ENCODE measurements around the gene ZFAND2B. TPM values are rescaled to one million over a fixed set of nuclear protein-coding genes. Genes with fewer than 3 reads are reported as not detected.

Gene ZFAND2B
- total RNA-seq, 1 experiment from 2014 or later = 16.4 TPM

DNA sequence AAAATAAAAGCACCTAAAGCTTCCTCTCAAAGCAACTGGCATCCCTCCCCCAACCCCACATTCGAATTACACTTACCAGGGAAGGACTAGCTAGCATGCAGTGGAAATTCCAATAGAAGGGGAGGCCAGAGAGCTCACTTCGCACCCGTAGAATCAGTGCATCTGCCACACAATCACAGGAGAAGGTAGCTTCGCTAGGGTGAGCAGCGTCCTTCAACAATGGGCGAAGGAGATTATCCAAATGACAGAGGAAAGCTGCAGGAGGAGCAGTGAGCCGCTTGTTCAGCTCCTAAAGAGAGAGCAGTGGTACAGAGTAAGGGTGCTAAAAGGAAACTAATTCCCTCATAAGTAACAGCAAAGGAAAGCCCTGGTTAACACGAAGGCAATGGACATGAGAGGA is 49.2 kb upstream of the ZFAND2B start:
- Mint-ChIP-seq H3K27ac (no peak overlapping the region), H3K27me3 (ENCODE audit: low read depth) (peaks cover 11% of the 10 kb centered on the region), H3K4me3 (no peak overlapping the region), H3K9me3 (no peaks in the 10 kb centered on the region), H3K36me3 (ENCODE audit: insufficient read depth in 1 of 3, low read depth in 3 of 3) (peaks cover 3 to 12% (median 12%) of the 10 kb centered on the region in 3 experiments; a peak in 6 of 7 replicates), H3K4me1 (peaks cover 15 to 22% of the 10 kb centered on the region in 2 experiments)
- Histone ChIP-seq H3T11ph (ENCODE audit: low read length) (no peak overlapping the region), H2BK120ac (ENCODE audit: low read depth, low read length, poor library complexity, severe bottlenecking) (no peak overlapping the region), H3K27ac (ENCODE audit: insufficient read length, low read depth, low read length) (no peak overlapping the region), H3K18ac (ENCODE audit: insufficient read length, low read depth, low read length) (no peak overlapping the region), H4K8ac (replicated peaks; ENCODE audit: insufficient read length, low read depth, low read length) (no peak overlapping the region), H4K91ac (ENCODE audit: insufficient read length, low read depth, low read length) (no peak overlapping the region), H3K14ac (ENCODE audit: insufficient read depth, low read length) (no peak overlapping the region), H4K20me1 (ENCODE audit: control insufficient read depth, insufficient read depth, insufficient read length) (no peaks in the 10 kb centered on the region), H3K56ac (ENCODE audit: insufficient read length, low read depth, low read length) (no peak overlapping the region), H3K79me2 (ENCODE audit: insufficient read depth, low read length) (no peaks in the 10 kb centered on the region), H3K4ac (ENCODE audit: low read depth, low read length) (no peak overlapping the region), H3K27me3 (ENCODE audit: insufficient read depth, low read length) (no peaks in the 10 kb centered on the region; the same call in 1 of the 2 replicates), H2BK5ac (ENCODE audit: insufficient read length, low read length) (no peak overlapping the region), H4K5ac (ENCODE audit: insufficient read length, low read depth, low read length) (no peak overlapping the region), H3K4me2 (ENCODE audit: insufficient read depth, insufficient read length, low read length) (no peak overlapping the region), H3K23ac (ENCODE audit: insufficient read length, low read depth, low read length) (no peak overlapping the region), H3K23me2 (ENCODE audit: insufficient read length, low read depth, low read length, poor library complexity, severe bottlenecking) (peaks cover 5% of the 10 kb centered on the region), H3K9me3 (ENCODE audit: control insufficient read depth, low read depth, low read length) (no peaks in the 10 kb centered on the region), H2BK12ac (ENCODE audit: insufficient read length, low read depth, low read length) (no peak overlapping the region), H2BK15ac (ENCODE audit: low read depth, low read length) (no peak overlapping the region), H2AFZ (ENCODE audit: low read length) (no peak overlapping the region), H3K79me1 (ENCODE audit: insufficient read depth, low read depth, low read length, poor library complexity, severe bottlenecking) (no peaks in the 10 kb centered on the region), H3K4me1 (ENCODE audit: insufficient read depth, low read length) (no peaks in the 10 kb centered on the region), H2BK20ac (ENCODE audit: low read depth, low read length, poor library complexity, severe bottlenecking) (no peak overlapping the region), H3K9ac (ENCODE audit: extremely low read depth, insufficient read length, low read length) (no peak overlapping the region), H2AK5ac (ENCODE audit: insufficient read length, low read length) (no peak overlapping the region)
- DNase-seq = no peak
- no CpG with 5 or more reads among the region's 8 CpGs for WGBS (ENCODE audit: extremely low coverage, insufficient read length, low lambda C conversion rate)
- TF ChIP-seq CTCF (conservative IDR thresholded peaks at IDR 0.05) = no peak
